ENCODE measurements around the gene ACBD5. TPM values are rescaled to one million over a fixed set of nuclear protein-coding genes. Genes with fewer than 3 reads are reported as not detected.
A peak's percentile ranks its signal among the peaks of the same experiment; 100 is the strongest.

Gene ACBD5
- total RNA-seq, 3 donors from 2014 or later: 18.7 to 27.4 (median 25.0) TPM

DNA sequence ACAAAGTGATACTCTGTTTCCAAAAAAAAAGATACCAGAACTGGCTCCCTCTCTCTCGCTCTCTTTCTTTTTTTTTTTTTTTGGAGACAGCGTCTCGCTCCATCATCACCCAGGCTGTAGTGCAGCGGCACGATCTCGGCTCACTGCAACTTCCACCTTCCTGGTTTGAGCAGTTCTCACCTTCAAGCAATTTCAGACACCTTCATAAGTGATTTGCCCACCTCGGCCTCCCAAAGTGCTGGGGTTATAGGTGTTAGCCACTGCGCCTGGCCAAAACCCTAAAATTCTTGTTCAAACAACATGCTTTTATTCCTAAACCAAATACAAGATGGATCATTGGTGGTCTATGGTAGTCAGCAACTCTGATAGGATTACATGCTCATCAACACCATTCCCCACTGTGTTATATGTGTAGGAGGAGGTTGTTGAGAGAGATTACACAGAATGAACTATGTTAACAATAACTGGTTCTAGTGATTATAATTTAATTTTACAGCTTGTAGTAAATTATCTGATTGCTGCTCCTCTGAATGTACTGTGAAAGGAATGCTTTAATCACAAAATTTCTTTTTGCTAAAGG lies 15.5 kb downstream of the ACBD5 start:
- Histone ChIP-seq H3K4me1 (no peaks in the 10 kb centered on the region), H3K9me3 (no peaks in the 10 kb centered on the region), H3K36me3 (no peaks in the 10 kb centered on the region), H3K27me3 (no peaks in the 10 kb centered on the region), H3K27ac (no peak overlapping the region), H3K4me3 (no peak overlapping the region)
- TF ChIP-seq POLR2AphosphoS5 (IDR thresholded peaks at IDR 0.05) (no peak), POLR2A (IDR thresholded peaks at IDR 0.05) (no peak)
- TF ChIP-seq, protein P1, sequence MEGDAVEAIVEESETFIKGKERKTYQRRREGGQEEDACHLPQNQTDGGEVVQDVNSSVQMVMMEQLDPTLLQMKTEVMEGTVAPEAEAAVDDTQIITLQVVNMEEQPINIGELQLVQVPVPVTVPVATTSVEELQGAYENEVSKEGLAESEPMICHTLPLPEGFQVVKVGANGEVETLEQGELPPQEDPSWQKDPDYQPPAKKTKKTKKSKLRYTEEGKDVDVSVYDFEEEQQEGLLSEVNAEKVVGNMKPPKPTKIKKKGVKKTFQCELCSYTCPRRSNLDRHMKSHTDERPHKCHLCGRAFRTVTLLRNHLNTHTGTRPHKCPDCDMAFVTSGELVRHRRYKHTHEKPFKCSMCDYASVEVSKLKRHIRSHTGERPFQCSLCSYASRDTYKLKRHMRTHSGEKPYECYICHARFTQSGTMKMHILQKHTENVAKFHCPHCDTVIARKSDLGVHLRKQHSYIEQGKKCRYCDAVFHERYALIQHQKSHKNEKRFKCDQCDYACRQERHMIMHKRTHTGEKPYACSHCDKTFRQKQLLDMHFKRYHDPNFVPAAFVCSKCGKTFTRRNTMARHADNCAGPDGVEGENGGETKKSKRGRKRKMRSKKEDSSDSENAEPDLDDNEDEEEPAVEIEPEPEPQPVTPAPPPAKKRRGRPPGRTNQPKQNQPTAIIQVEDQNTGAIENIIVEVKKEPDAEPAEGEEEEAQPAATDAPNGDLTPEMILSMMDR (IDR thresholded peaks at IDR 0.05): no peak
- no peak for DNase-seq (ENCODE audit: low spot score in 2 of 2)
- intact Hi-C loops (cut with DNase I; ENCODE audit: low total_unique reads): loop anchor here (10.0 kb wide), 1 partner anchor 90 kb away; no protein-coding TSS in a partner anchor

DNA sequence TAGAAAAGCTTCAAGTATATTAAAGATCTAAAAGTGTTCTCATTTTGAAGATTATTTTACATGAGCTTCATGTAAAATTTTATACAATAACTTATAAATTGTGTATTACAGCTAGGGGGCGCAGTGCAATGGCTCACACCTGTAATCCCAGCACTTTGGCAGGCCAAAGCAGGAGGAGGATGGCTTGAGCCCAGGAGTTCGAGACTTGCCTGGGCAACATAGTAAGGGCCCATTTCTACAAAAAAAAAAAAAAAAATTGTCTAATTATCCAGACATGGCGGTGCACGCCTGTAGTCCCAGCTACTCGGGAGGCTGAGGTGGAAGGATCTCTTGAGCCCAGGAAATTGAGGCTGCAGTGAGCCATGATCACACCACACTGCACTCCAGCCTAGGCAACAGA lies 16.6 kb downstream of the ACBD5 start:
- no peak overlapping the region for H3K27ac ChIP-seq
- H3K36me3 ChIP-seq: no peaks in the 10 kb centered on the region
- no peak for DNase-seq (ENCODE audit: low spot score in 2 of 2)
- H3K4me1 ChIP-seq: no peaks in the 10 kb centered on the region
- intact Hi-C loops (cut with DNase I; ENCODE audit: low total_unique reads): loop anchor here (10.0 kb wide), 1 partner anchor 89 kb away; no protein-coding TSS in a partner anchor
- H3K27me3 ChIP-seq: no peaks in the 10 kb centered on the region
- TF ChIP-seq POLR2AphosphoS5 (IDR thresholded peaks at IDR 0.05): no peak
- TF ChIP-seq POLR2A (IDR thresholded peaks at IDR 0.05): no peak
- TF ChIP-seq, protein P1 (IDR thresholded peaks at IDR 0.05): peak in 2 of 3 donors; percentile 20 to 43
- H3K4me3 ChIP-seq: no peak overlapping the region
- no peaks in the 10 kb centered on the region for H3K9me3 ChIP-seq

DNA sequence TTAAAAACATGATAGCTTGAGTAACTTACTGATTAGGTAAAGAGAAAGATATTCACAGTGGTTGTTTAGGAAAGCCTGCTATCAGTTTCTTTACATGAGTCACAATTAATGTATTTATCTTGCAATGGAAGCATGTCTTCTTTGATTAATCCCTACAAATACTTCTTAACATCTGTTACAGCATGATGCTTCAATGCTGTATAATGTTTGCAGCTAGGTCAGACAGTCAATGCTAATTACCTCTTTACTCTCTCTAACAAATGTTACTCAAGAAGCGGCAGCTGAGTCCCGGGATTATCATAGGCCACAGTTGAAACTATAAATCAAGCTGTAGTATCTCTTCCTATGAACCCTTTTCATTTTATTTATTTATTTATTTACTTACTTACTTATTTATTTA lies 33.2 kb downstream of the ACBD5 start:
- no peaks in the 10 kb centered on the region for H3K9me3 ChIP-seq
- no peaks in the 10 kb centered on the region for H3K4me1 ChIP-seq
- H3K36me3 ChIP-seq: peaks cover 6% of the 10 kb centered on the region
- no peak overlapping the region for H3K4me3 ChIP-seq
- no peak for DNase-seq (ENCODE audit: low spot score in 2 of 2)
- intact Hi-C loops (cut with DNase I; ENCODE audit: low total_unique reads): no loop called here
- H3K27ac ChIP-seq: no peak overlapping the region
- H3K27me3 ChIP-seq: no peaks in the 10 kb centered on the region
- TF ChIP-seq POLR2A (IDR thresholded peaks at IDR 0.05) (no peak), POLR2AphosphoS5 (IDR thresholded peaks at IDR 0.05) (no peak)
- TF ChIP-seq, protein P1 (IDR thresholded peaks at IDR 0.05): no peak

DNA sequence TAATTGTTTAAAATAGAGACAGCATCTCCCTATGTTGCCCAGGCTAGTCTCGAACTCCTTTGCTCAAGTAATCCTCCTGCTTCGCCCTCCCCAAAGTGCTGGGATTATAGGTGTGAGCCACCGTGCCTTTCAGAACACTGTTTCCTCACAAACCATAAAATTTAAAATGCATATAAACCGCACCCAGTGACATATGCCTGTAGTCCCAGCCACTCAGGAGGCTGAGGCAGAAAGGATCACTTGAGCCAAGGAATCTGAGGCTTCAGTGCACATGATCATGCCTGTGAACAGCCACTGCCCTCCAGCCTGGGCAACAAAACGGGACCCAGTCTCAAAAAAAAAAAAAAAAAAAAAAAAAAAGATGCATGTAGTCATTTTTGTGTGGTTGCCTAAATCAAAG lies 36.8 kb downstream of the ACBD5 start:
- H3K9me3 ChIP-seq: no peaks in the 10 kb centered on the region
- H3K27me3 ChIP-seq: no peaks in the 10 kb centered on the region
- H3K27ac ChIP-seq: no peak overlapping the region
- no peak for DNase-seq (ENCODE audit: low spot score in 2 of 2)
- TF ChIP-seq POLR2AphosphoS5 (IDR thresholded peaks at IDR 0.05): no peak
- TF ChIP-seq, protein P1 (IDR thresholded peaks at IDR 0.05): no peak
- TF ChIP-seq POLR2A (IDR thresholded peaks at IDR 0.05): no peak
- H3K4me3 ChIP-seq: no peak overlapping the region
- H3K4me1 ChIP-seq: no peaks in the 10 kb centered on the region
- intact Hi-C loops (cut with DNase I; ENCODE audit: low total_unique reads): no loop called here
- H3K36me3 ChIP-seq: peaks cover 6% of the 10 kb centered on the region

DNA sequence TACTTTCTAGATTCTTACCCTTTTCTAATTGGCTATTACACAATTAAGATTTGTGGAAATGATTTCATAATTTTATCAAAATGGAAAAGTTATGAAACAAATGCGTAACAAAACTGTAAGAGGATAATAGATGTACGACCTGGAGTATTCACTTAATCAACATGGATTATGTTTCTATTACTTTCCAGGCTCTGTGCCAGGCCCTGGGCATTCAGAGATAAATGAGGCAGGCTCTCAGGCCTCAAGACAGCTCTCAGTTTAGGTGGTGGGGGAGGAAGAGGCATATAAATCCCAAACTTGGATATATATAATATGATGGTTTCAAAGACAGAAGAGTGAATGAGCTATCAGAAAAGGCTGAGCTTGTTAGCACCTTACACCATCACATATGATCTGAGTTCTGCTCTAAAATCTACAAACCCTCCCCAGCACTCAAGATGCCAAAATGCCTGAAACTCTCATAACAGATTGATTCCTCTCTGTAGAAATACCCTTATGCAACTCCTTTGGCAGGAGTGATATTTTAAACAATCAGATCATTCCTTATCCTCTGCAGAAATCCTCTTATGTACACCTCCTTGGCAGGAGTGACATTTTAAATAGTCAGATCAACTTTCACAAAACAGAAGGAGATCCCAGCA lies 42.5 kb downstream of the ACBD5 start:
- Histone ChIP-seq H3K4me1 (no peaks in the 10 kb centered on the region), H3K36me3 (no peaks in the 10 kb centered on the region), H3K27me3 (no peaks in the 10 kb centered on the region), H3K9me3 (no peaks in the 10 kb centered on the region), H3K27ac (no peak overlapping the region), H3K4me3 (no peak overlapping the region)
- TF ChIP-seq, protein P1 (IDR thresholded peaks at IDR 0.05): no peak
- TF ChIP-seq POLR2A (IDR thresholded peaks at IDR 0.05) (no peak), POLR2AphosphoS5 (IDR thresholded peaks at IDR 0.05) (no peak)
- intact Hi-C loops (cut with DNase I; ENCODE audit: low total_unique reads): no loop called here
- no peak for DNase-seq (ENCODE audit: low spot score in 2 of 2)

All from breast epithelium (tissue), 4 donors.